ENCODE data around the gene DUSP16.

DUSP16 gene

GRCh38 chr12:12562585-12563261, at the start of gene DUSP16:
TSS of gene DUSP16 (minus strand) at chr12:12562863. CDS start at chr12:12521098, 41,765 bp downstream.
- no peak; the same call in 1 of the 2 replicates for TF ChIP-seq CTCF (IDR thresholded peaks at IDR 0.05; ENCODE audit: low read depth, low read length)
- peak; percentile 85 for DNase-seq (ENCODE audit: extremely low read depth, low read depth)

GRCh38 chr12:12612358-12612757, 49.7 kb upstream of the DUSP16 start:
- no peak for DNase-seq (ENCODE audit: extremely low read depth, low read depth)
- TF ChIP-seq CTCF (IDR thresholded peaks at IDR 0.05; ENCODE audit: low read depth, low read length) = no peak

GRCh38 chr12:12611512-12612306, 49.0 kb upstream of the DUSP16 start, which contains the start of gene CREBL2:
TSS of gene CREBL2 (plus strand) at chr12:12611876. CDS start at chr12:12612173, 297 bp downstream.
- TF ChIP-seq CTCF (IDR thresholded peaks at IDR 0.05; ENCODE audit: low read depth, low read length) = no peak
- peak; percentile 90 for DNase-seq (ENCODE audit: extremely low read depth, low read depth)

GRCh38 chr12:12610711-12611110, 48.0 kb upstream of the DUSP16 start:
- DNase-seq (ENCODE audit: extremely low read depth, low read depth) = no peak
- no peak for TF ChIP-seq CTCF (IDR thresholded peaks at IDR 0.05; ENCODE audit: low read depth, low read length)

GRCh38 chr12:12609692-12610091, 47.0 kb upstream of the DUSP16 start:
- DNase-seq (ENCODE audit: extremely low read depth, low read depth) = no peak
- no peak for TF ChIP-seq CTCF (IDR thresholded peaks at IDR 0.05; ENCODE audit: low read depth, low read length)

- TF ChIP-seq CTCF (IDR thresholded peaks at IDR 0.05; ENCODE audit: low read depth, low read length) = no peak
- no peak for DNase-seq (ENCODE audit: extremely low read depth, low read depth)
Observed at GRCh38 chr12:12608557-12608957, 45.9 kb upstream of the DUSP16 start.
